ENCODE data around the gene CEP350.
"Not testable (repeated sequence)": the region's sequence is repeated elsewhere in the genome, so short reads cannot be mapped to it uniquely, and the experiment has no call there.

CEP350 gene

DNA sequence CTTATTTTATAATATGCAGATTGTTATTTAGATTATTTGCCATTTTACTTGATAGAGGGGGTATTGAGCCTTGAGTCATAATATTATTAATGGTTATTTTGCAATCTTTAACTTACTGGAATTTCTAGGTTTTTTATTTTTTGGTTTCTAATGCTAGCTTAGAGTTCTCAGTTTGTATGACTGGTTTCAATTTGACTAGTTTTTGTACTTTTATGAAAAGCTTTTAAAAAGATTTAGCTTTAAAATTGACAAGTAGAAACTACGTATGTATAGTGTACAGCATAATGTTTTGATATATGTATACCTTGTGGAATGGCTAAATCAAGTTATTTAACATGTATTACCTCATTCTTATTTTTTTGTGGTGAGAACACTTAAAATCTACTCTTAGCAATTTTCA, 41.5 kb downstream of the CEP350 start:
- no peak for DNase-seq

DNA sequence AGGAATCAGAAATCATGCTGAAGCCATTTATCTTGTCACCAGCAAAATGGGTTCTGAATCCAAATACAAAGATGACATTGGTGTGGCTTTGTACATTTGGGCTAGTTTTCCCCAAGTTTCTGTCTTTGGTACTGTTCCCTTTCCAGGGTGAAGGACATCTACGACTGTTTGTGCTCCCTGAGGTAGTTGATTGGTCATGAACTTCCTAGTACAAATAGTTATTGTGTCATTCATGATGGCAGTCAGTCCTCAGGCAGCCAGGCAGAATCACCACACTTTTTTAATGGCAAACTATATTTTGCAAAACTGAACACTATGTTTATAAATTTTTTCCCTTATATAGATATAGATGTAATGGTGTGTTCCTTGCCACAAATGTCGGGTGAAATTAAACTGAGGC, 46.0 kb downstream of the CEP350 start:
- DNase-seq = no peak

DNA sequence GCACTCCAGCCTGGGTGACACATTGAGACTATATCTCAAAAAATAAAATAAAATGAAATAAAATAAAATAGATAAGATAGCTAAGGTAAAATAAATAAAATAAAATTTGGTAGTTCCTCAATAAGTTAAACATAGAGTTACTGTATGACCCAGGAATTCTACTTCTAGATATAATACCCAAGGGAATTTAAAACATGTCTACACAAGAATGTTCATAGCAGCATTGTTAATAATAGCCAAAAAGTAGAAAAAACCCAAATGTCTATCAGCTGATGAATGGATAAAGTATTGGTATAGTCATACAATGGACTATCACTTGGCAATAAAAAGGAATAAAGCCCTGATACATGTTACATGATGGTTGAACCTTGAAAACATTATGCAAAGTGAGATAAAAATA, 47.8 kb downstream of the CEP350 start:
- DNase-seq = no peak

DNA sequence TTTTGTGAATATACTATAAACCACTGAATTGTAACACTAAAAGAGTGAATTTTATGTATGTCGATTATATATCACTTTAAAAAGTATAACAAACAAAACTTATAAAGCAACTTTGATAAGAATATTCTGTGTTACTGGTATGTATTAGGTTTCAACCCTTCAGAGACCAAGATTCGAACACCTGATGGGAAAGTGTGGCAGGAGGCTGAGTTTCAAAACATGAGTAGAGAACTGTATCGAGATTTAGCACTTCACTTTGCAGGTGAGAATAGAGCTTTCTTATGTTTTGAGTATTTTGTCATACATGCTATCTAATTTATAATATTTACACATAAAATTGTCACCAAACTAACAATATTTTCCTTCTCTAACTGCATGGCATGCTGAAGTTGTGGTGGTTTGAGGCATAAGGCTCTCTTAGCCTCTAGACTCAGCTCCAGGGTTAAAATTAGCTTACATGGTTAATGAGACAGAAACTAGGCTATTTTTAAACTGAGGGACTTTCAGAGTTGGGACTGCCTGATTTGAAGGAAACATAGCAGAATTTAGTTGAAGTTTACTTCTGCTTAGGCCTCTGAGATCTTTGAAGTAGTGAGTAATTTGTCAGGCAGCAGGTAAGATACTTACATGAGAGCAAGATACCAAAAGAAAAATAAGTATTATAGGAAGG, 48.6 kb downstream of the CEP350 start:
- DNase-seq = no peak

DNA sequence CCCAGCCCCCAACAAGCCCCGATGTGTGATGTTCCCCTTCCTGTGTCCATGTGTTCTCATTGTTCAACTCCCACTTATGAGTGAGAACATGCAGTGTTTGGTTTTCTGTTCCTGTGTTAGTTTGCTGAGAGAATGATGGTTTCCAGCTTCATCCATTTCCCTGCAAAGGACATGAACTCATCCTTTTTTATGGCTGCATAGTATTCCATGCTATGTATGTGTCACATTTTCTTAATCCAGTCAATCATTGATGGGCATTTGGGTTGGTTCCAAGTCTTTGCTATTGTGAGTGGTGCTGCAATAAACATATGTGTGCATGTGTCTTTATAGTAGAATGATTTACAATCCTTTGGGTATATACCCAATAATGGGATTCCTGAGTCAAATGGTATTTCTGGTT, 52.2 kb downstream of the CEP350 start:
- not testable (repeated sequence) for DNase-seq

DNA sequence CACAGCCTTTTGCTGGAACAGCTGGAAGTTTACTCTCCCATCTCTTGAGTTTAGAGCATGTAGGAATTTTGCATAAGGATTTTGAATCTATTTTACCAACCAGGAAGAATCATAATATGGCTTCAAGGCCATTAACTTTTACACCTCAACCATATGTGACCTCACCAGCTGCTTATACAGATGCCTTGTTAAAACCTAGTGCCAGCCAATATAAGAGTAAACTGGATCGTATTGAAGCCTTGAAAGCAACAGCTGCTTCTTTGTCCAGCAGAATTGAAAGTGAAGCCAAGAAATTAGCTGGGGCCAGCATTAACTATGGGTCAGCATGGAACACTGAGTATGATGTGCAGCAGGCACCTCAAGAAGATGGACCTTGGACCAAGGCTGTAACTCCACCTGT, 65.4 kb downstream of the CEP350 start:
- no peak for DNase-seq

DNA sequence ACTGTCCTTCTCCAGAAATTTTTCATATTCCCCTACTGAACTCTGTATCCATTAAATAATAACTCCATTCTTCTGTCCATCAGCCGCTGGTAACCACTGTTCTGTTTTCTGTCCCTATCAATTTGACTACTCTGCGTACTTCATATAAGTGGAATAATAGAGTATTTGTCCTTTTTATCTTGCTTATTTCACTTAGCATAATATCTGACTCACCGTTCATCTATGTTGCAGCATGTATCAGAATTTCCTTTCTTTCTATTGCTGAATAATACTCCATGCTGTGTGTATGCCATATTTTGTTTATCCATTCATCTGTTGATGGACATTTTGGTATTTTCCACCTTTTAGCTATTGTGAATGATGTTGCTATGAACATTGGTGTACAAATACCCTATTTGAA, 71.9 kb downstream of the CEP350 start:
- no peak for DNase-seq

DNA sequence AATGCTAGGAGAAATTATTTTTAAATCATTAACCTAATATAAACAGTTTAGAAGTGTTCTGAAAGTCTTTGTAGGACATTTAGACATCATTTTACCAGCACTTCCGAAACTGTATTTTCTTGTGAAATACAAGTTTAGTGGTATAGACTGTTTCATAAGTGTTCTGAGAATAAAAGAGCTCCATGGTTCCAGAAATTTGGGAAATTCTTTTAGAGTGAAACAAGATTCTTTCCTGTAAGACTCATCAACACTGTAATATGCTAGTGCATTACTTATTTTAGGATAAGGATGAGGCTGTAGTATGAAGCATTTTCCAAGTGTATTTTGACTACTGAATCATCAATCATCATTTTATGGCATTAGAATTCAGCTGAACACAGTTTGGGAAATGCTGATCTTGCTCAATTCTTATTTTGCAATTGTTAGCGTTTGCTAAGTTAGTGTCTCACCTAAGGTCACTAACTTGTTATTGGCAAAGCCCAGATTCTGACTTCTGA, 73.4 kb downstream of the CEP350 start:
- no peak for DNase-seq

DNA sequence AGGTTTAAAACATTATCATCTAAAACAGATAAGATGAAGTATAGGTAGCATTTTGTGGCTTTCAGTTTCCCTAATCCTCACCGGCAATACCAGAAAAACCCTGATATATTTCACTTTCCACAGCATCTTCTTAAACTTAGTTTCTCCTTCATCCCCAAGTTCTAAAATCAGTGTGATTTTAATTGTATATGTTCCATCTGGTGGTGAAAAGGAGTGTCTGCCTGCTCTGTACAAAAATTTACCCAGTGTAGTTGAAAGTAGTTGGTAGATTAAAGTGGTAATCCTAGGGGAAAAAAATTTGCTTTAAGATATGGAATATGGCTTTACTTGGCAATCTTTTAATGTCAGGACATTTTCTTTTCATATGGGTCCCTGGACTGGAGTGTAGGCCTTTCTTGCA, 74.3 kb downstream of the CEP350 start:
- DNase-seq = no peak

DNA sequence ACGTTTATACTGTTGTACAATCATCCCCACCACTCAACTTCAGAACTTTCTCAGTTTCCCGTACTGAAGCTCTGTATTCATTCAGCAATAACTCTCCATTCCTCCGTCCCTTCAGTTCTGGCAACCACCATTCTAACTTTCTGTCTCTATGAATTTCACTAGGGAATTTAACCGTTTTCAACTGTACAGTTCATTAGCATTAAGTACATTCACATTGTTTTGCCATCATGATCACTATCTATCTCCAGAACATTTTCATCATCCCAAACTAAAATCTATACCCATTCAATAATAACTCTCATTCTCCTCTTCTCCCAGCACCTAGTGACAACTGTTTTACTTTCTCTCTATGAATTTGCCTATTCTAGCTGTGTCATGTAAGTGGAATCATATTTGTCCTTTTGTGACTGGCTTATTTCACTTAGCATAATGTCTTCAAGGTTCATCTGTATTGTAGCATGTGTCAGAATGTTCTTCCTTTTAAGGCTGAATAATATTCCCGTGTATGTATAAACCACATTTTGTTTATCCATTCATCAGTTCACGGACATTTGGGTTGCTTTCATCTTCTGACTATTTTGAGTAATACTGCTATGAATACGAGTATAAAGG, 75.0 kb downstream of the CEP350 start:
- no peak for DNase-seq

DNA sequence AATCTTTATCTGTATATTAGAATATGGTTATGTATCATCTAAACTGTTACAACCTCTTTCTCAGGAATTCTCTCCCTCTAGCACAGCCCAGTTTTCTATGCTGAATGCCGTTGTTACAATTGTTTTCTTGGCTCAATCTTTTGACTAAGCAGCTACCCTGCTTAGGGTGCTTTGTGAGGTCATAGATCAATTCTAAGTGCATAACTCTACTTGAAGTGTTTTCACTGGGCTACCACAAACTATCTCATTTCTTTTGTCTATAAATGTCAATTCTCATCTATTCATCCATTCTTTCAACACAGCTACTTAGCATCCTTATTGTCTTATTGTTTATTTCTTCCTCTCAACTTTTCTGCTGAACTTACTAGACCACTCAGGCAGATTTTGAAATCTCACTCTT, 77.1 kb downstream of the CEP350 start:
- no peak for DNase-seq

DNA sequence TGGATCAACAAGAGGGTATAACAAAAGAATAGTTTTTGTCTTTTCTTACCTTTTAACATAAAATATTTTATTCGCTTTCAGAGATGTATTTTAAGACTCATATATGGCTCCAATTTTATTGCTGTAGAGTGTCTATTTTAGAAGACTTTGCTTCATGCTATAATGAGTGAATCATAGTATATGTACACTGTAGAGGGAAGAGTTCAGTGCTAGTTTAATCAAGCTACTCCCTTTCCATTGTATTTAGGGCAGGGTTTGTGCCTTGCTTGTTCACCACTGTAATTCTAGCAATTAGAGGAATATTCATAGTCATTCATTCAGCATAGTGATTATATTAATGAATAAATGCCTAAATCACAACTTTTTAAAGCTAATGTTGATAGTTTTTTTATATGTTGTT, 78.8 kb downstream of the CEP350 start:
- no peak for DNase-seq

DNA sequence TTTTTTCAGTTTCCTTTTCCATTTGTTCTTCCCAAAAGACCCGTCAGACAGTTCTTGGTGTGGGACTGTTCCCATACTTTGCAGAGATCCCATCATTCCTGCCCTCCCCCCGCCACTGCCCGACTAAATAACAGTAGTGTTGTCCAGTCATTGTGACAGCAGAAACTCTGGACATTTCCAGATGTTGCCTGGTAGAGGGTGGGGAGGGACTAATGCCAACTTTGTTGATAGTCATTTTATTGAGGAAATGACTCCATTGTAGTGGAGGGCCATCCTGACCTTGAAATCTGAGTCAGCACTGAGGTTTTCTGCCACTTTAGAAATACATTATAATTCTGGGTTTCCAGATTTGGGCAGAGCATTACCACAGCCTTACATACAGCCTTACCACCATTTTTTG, 85.4 kb downstream of the CEP350 start:
- no peak for DNase-seq

DNA sequence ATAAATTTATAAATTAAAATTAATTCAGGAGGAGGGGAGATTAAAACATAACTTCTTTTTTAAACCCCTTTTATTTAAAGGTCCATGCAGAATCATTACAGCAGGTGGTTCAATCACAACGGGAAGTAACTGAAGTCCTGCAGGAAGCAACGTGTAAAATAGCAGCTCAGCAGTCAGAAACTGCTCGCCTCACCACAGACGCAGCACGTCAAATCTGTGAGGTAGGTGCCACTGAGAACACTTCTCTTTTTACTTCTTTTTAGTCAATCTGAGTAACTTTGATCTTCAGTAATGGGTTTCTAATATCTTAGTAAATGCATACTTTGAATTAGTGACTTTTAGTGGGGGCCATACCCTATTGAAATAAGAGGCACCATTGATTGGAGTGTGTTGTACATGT, 87.0 kb downstream of the CEP350 start:
- no peak for DNase-seq

DNA sequence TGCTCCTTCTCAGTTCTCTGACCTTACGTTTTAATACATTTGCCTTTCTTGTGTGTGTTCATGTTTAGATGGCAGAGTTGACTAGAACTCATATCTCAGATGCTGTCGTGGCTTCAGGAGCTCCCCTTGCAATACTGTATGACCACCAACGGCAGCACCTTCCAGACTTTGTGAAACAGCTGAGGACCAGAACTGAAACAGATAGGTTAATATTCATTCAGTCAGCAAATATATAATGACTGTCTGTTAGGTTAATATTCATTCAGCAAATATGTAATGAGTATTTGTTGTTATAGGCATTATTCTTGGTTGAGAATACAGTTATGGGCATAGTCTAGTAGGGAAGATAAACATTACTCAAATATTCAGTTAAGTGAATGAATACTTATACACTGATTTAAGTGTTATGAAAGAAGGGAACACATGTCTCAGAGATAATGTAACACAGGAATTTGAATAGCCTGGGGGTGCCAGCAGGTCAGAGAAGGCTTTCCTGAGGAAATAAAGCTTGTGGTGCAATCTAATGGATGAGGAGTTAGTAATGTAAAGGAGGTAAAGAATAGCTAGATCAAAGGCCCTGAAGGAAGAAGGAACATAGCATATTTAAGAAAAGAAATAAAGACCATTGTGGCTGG, 88.5 kb downstream of the CEP350 start:
- no peak for DNase-seq

DNA sequence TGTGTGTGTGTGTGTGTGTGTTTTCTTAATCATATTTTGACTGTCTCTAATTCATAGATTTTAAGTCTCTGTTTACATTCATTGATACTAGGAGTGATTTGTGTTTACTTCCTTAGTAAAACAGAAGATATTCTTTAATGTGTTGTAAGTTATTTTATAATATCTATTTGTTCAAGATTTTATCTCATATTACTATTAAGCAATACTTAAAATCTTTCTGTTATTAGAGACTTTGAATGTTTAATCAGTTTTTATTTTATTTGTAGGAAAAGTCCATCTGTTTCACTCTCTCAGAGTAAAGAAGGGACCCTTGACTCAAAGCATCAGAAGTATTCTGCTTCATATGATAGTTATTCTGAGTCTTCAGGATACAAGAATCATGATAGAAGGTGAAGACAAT, 89.2 kb downstream of the CEP350 start:
- no peak for DNase-seq

DNA sequence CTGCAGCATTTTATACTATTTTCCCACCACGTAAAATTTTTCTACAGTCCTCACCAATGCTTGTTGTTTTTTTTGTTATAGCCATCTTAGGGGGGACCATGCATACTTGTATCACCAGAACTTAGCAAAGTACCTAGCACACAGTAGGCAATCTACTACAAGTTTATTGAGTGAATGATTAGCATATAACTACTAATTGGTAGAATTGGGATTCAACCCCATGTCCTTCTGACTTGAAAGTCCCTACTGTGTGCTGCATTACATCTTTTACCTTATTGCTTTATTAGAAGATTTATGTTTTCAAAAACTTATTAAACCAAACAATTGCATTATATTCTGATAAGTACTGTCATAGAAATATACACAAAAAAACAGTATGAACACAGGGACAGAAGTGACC, 92.1 kb downstream of the CEP350 start:
- no peak for DNase-seq

DNA sequence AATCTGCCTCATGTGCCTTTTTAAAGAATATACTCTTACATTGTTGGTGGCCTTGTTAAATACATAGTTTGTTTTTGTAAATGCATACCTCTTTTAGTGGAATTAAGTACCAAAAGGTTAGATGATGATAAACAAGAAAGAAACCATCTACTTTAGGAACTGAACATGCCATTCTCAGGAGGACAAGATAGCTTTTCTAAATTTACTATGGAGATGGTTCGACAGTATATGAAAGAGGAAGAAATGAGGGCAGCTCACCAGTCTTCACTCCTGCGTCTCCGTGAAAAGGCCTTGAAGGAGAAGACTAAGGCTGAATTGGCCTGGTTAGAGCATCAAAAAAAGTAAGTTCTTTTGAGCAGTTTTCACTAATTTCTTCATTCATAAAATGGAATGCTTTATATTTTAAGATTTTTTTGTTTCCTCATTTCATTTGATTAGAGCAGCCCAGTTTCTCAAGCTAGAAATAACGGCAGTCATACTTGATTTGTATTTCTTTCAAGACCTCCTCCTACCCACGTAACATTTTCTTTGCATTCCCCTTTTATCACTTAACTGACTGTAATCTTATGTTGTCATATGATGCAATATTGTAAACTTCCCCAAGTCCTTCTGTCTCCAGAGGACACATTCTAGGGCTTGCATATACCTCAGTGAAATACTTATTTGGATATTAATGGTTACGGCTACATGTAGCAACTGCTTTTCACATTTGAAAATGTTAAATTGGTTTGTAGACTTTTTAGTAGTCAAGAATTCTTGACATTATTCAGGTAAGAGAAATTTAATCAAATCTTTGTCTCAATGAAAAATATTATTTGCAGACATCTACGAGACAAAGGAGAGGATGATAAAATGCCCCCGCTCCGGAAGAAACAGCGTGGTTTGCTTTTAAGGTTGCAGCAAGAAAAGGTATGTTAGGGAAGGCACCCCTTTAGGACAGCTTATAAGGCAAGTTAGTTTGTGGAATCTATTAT, 99.3 kb downstream of the CEP350 start:
- DNase-seq = no peak

DNA sequence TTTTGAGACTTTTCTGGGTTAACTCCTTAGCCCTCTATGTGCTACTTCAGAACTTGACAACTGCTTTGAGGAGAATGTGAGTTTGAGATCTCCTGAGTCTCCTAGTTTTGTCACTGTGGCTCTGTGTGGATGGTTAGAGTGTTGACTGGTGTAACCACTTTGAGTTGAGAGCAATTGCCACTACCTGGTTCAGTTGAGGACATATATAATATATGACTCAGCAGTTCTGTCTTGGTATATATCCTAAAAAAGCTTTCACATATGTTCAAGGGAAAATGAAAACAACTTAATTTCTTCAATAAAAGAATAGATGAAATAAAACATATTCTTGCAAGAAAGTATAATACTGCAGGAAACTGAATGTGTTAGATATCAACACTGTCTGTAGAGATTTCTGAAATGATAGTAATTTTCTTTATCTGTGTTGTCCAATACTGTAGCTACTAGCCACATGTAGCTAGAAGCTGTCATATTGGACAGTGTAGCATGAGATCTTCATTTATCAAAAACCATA, 103.3 kb downstream of the CEP350 start:
- DNase-seq = no peak

DNA sequence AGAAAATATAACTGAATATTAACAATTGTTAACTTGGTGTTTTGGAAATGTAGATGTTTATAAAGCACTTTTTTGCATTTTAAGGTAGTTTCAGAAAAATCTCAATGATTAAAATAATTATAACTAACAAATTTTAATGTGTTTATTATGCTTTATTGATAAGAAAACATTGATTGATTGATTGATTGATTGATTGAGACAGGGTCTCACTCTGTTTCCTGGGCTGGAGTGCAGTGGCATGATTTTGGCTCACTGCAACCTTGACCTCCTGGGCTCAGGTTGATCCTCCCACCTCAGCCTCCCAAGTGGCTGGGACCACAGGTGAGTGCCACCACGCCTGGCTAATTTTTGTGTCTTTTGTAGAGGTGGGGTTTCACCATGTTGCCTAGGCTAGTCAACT, 106.4 kb downstream of the CEP350 start:
- no peak for DNase-seq

DNA sequence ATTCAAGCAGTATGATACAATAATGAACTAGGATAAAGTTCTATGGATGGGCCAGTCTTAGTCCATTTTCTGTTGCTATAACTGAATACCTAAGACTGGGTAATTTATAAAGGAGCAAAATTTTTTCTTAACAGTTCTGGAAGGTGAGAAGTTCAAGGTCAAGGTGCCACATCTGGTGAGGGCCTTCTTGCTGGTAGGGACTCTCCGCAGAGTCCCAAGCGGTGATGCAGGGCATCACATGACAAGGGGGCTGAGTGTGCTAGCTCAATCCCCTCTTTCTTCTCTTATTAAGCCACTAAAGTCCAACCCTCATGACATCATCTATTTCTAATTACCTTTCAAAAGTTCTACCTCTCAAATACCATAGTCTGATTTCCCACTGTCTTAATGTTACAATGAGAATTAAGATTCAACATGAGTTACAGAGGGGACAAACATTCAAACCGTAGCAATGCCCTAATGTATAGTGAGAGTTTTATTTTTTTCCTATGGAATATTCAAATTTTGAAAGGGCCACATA, 107.9 kb downstream of the CEP350 start:
- DNase-seq = no peak

DNA sequence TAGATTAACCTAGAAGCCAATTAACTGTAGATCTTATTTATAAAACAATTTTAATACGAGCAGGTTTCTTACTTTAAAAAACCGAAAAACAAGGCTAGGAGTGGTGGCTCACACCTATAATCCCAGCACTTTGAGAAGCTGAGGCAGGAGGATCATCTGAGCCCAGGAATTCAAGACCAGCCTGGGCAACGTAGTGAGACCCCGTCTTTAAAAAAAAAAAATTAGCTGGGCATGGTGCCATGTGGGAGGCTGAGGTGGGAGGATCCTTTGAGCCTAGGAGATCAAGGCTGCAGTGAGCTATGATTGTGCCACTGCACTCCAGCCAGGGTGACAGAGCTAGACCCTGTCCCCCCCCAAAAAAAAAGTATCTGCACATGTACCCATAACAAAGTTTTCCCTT, 110.8 kb downstream of the CEP350 start:
- DNase-seq = no peak

DNA sequence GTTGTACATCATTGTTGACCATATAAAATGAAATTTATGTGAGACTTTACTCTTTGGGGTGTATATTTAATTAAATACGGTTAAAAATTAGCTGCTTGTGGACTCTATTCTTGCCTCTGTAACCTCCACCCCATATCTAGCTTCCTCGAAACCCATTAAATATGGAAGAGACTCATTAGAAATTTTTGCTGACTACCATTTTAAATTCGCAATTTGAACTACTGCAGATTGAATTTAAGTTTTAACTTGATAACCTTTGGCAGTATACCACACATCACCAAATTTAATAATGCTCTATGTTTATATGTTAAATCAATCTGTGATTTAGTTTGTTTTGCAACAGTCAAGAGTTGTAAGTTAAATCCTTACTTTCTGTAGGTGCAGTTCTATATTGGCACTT, 111.5 kb downstream of the CEP350 start:
- DNase-seq = no peak
